Stimulated activated CD4-positive, alpha-beta T cell treated with anti-CD3 and anti-CD28 coated beads, Interleukin-4, amount 100 ng/mL, for 24 hours (primary cell): Measurements from ENCODE around the gene PCSK6.

Source experiments
- DNase-seq: peaks from one replicate; pipeline ENCODE4 v3.0.0-alpha.2; 2020

PCSK6 gene

GRCh38 chr15:101489599-101490407 is at the start of gene PCSK6:
TSS of gene PCSK6 (minus strand) at chr15:101489707. CDS start at chr15:101489670, 37 bp downstream.
- no peak for DNase-seq

DNA sequence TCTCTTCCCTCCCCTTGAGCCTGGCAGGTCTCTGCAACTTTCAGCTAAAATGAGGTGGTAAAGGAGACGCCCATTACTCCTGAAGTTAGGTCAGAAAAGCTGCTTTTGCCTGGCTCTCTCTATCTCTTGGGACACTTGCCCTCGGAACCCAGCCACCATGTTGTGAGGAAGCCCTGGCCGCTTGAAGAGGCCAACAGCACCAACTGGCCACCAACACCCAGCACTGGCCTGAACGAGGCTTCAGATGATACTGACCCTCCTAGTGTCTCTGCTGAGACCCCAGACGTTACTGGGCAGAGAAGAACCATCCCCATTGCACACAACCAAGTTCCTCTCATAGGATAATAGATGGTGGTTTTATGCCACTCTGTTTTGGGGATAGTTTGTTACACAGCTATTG is 49.5 kb upstream of the PCSK6 start:
- DNase-seq, result no peak

- no peak for DNase-seq
Measured at GRCh38 chr15:101538177-101538576, 48.7 kb upstream of the PCSK6 start.

GRCh38 chr15:101537483-101538080 is 48.1 kb upstream of the PCSK6 start:
- no peak for DNase-seq

DNA sequence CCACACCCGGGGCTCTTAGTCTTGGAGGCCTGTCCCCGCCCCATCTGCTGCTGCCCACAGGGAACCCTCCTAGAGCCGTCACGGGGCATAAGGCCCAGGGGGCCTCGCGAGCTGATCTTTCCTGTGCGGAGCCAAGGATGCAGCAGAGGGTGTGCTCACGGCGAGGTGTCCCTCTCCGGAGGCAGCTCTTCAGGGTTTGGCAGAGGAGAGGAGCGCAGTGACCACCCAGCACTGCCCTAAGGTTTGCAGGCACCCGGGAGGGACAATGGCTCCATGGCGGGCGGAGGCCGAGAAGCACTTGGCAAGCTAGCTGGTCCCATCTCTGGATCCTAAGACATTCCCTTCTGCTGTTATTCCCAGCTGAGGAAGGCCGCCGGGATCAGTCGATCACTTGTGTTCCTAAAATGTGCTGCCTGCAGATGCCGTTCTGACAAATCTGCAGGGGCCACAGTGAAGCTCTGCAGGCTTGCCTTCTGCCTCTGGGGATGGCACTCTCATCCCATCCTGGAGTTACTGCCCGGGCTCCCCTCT is 47.4 kb upstream of the PCSK6 start:
- DNase-seq, result no peak

- no peak for DNase-seq
Measured at GRCh38 chr15:101536166-101536874, 46.8 kb upstream of the PCSK6 start.

GRCh38 chr15:101535170-101535902 is 45.8 kb upstream of the PCSK6 start:
- DNase-seq, result no peak

GRCh38 chr15:101534376-101534970 is 45.0 kb upstream of the PCSK6 start:
- DNase-seq, result no peak

DNA sequence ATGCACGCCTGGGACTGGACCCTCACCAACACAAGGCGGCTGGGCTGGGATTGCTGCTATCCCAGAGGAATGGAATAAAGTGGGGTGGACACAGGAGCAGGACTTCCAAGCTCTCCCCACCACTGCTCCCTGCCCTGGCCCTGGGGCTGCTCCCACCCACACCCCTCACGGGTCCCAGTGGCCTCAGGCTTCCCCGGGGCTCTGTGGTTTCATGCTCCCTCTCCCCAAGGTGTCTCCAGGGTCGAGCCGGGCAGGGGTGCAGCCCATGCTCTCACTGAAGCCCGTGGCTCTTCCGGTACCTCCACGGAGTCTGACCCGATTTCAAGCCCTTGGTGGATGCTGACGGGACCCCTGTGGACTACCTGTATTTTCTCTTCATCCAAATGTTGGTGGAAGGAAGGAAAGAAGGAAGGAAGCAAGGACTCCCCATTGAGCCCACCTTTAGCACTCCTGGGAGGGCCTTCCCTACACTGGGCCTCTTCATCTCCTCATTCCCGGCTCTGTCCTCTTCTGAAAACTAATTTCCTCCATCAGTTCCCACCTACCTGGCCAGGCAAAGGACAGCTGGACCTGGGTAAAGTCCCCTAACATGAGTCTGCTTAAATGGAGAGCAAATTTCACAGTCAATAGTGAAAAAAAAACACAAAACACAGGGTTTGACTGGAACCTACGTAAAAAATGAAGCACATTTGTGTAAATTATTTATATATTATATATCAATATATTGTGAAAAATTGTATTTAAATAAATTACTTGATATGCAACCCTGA is 44.0 kb upstream of the PCSK6 start:
- DNase-seq, result no peak

DNA sequence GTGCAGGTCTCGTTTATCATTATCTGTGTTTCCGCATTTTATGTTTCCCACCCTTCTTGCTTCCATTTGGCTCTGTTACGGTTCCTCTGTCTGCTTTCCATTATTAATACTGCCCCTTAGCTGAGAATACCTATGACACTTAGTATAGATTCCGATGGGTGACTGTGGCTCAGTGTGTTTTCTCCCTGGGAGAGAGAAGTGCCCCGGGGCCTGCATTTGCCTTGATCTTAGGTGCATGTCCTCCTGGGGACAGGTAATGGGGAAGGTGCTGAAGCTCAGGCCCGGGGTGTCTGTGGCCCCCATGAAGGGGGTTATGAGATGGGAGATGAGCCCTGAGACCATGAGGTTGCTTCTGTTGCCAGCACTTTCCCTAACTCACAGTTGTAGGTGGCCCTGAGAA is 43.4 kb upstream of the PCSK6 start:
- no peak for DNase-seq

DNA sequence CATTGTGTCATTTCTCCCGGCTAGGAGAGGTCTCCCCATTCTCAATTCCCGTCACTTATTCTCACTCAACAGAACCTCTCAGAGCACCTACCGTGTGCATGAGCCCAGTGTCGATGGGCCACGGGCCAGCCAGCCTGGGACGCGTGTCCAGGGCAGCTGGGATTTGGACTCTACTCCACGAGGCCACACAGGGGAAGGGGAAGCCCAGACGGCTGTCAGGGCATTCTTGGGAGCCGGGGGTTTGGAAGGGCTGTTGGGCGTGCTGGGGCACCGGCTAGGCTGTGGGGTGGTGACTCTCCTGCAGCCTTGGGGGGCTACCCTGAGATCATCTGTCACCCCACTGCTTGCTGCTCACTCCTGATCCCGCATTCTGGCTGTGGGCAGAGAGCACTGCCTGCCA is 41.7 kb upstream of the PCSK6 start:
- no peak for DNase-seq

- DNase-seq, result no peak
Measured at GRCh38 chr15:101530224-101530958, 40.9 kb upstream of the PCSK6 start.

- DNase-seq, result no peak
Measured at GRCh38 chr15:101528917-101529299, 39.4 kb upstream of the PCSK6 start.

DNA sequence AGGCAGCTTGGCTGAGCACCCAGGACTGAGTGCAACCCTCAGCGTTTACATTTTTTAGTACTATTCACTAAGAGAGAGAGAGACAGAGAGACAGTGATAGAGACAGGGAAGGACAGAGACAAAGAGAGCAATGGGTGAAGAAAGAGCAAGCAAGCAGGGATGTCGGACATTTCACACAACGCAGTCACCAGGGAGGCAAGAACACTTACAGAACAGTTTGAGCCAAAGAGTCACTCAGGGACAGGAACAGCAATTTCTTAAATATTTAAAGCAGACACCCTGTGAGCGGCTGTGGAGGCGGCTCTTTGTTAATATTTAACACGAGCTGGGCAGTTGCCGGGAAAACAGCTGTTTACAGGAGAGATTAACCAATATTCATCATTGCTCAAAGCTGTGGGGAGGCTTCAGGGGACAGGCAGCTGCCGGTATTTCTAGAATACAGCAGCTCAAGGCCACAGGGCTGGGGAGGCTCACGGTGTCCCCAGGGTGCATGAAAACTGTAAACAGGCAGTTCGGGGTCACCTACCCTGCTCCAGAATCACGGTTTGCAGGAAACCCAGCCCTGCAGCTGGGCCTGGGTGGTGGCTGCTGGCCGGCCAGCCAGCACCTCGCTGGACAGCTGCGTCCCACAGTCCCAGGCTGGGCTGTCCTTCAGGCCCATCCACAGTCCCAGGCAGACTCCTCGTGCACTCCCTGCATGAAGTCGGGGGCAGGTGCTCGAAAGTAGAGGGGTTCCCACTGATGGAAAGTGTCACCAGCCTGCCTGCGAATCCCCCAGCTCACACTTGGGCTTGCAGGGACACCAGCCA is 38.8 kb upstream of the PCSK6 start:
- no peak for DNase-seq

- no peak for DNase-seq
Measured at GRCh38 chr15:101526890-101527289, 37.4 kb upstream of the PCSK6 start.

DNA sequence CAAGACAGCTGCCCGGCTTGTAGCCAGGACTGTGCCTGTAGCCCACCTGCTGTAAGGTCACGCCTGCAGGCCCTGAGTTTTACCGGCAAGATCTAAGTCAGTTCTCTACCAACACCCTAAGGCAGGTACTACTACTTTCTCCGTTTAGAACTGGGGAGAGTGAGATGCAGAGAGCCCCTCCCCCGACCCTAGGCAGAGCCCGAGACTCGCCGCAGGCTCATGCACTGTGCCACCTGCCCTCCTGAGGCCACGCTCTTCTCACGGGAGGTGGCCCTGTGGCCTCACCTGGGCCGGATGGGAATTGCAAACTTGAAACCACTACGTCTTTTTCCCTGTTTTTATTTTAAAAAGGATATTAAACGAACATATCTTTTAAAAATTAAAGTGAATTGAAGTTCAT is 36.9 kb upstream of the PCSK6 start:
- no peak for DNase-seq

DNA sequence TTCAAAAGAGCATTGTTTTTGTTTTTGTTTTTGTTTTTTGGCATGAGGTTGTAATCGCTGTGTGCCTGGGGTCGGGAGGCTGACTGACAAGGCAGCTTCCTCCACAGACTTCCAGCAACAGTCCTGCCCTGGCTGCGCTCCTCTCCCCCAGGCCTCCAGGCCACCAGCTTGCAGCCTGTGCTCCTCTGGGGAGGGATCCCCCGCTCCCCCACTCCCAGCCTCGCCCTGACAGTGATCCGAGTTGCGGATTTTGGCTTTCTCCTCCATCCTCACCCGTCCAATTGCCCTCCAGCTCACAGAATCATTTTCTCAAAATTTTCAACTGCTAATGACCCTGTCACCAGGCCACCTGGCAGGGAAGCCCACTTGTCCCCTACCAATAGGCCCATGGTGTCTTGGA is 36.5 kb upstream of the PCSK6 start:
- no peak for DNase-seq

GRCh38 chr15:101525087-101525669 is 35.7 kb upstream of the PCSK6 start:
- no peak for DNase-seq

- no peak for DNase-seq
Measured at GRCh38 chr15:101523560-101523940, 34.0 kb upstream of the PCSK6 start.
